ENCODE results near the gene MIPEP.
A peak's percentile ranks its signal among the peaks of the same experiment; 100 is the strongest.

Gene MIPEP

DNA sequence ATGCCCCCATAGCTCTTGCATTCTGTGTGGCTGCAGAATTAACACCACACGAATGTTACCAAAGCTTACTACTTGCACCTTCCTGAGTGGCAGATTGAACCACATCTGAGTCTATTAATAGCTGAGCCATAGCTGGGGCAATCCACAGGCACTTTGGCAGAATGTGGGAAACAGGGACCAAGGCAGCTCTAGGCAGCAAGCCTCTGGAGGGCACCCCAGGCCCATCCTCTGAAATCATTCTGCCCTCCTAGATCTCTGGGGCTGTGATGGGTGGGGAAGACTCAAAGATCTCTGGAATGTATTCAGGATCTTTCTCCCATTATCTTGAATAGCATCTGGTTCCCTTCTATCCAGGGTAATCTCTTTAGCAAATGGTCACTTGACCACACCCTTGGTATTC is 179.7 kb downstream of the MIPEP start:
- Histone ChIP-seq H3K27me3 (ENCODE audit: insufficient read depth, low read length) (no peaks in the 10 kb centered on the region), H3K4me3 (ENCODE audit: low read depth, low read length) (no peak overlapping the region), H3K23ac (ENCODE audit: low read length) (no peak overlapping the region), H3K4me2 (ENCODE audit: low read length) (no peak overlapping the region), H3K4ac (ENCODE audit: low read depth, low read length) (no peak overlapping the region), H3K4me1 (ENCODE audit: control insufficient read depth in 1 of 2, insufficient read depth in 2 of 2, low read length in 2 of 2) (no peaks in the 10 kb centered on the region), H2AFZ (ENCODE audit: insufficient read depth, low read length, poor library complexity) (no peak overlapping the region), H3K9me3 (ENCODE audit: insufficient read depth, low read depth, low read length) (peaks cover 2% of the 10 kb centered on the region), H3K9ac (ENCODE audit: low read length) (no peak overlapping the region), H4K12ac (ENCODE audit: low read depth, low read length) (no peak overlapping the region), H3K79me1 (ENCODE audit: low read length) (no peaks in the 10 kb centered on the region), H2BK120ac (ENCODE audit: insufficient read depth, low read length, poor library complexity) (no peak overlapping the region), H3K79me2 (ENCODE audit: control insufficient read depth, insufficient read depth, low read length, poor library complexity) (no peaks in the 10 kb centered on the region), H2AK5ac (ENCODE audit: low read length) (no peak overlapping the region), H4K91ac (ENCODE audit: low read depth, low read length) (no peak overlapping the region), H3K18ac (ENCODE audit: low read length) (no peak overlapping the region), H2BK5ac (ENCODE audit: low read depth, low read length, poor library complexity) (no peak overlapping the region), H4K8ac (ENCODE audit: low read depth, low read length) (no peak overlapping the region), H3K14ac (ENCODE audit: low read length) (no peak overlapping the region), H3K27ac (ENCODE audit: low read depth, low read length) (no peak overlapping the region), H3K36me3 (ENCODE audit: control insufficient read depth in 1 of 2, insufficient read depth in 2 of 2, low read length in 2 of 2) (no peaks in the 10 kb centered on the region), H2BK12ac (ENCODE audit: low read length) (no peak overlapping the region)
- no peak for DNase-seq
- WGBS (ENCODE audit: extremely low coverage, insufficient coverage, insufficient read length): no CpG with 5 or more reads among the region's 1 CpG

DNA sequence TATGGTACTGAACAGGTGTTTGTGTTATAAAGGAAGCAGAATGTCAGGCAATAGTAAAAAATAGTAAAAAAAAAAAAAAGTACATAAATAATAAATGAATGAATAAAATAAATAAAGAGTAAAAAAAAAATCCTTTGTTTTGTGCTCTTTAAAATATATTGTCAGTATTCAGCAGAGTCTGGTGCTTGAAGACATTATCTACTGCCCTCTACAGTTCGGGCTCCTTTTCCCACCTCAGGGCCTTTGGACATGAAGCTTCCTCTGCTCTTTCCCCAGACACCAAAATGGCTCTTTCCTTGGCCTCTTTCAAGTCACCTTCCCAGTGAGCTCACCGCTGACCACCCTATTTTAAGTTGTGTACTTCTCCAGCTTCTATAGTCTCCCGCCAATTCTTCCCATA is 181.5 kb downstream of the MIPEP start:
- H3K18ac ChIP-seq (ENCODE audit: low read length): no peak overlapping the region
- no peak overlapping the region for H2BK120ac ChIP-seq (ENCODE audit: insufficient read depth, low read length, poor library complexity)
- no peaks in the 10 kb centered on the region for H3K79me2 ChIP-seq (ENCODE audit: control insufficient read depth, insufficient read depth, low read length, poor library complexity)
- H3K14ac ChIP-seq (ENCODE audit: low read length): no peak overlapping the region
- no peaks in the 10 kb centered on the region for H3K27me3 ChIP-seq (ENCODE audit: insufficient read depth, low read length)
- no peak overlapping the region for H2AK5ac ChIP-seq (ENCODE audit: low read length)
- no peak overlapping the region for H3K4me3 ChIP-seq (ENCODE audit: low read depth, low read length)
- no peak overlapping the region for H4K91ac ChIP-seq (ENCODE audit: low read depth, low read length)
- H4K12ac ChIP-seq (ENCODE audit: low read depth, low read length): no peak overlapping the region
- no peak overlapping the region for H3K4me2 ChIP-seq (ENCODE audit: low read length)
- H3K4me1 ChIP-seq (ENCODE audit: control insufficient read depth in 1 of 2, insufficient read depth in 2 of 2, low read length in 2 of 2): no peaks in the 10 kb centered on the region
- no peaks in the 10 kb centered on the region for H3K36me3 ChIP-seq (ENCODE audit: control insufficient read depth in 1 of 2, insufficient read depth in 2 of 2, low read length in 2 of 2)
- H3K23ac ChIP-seq (ENCODE audit: low read length): no peak overlapping the region
- no peak overlapping the region for H3K4ac ChIP-seq (ENCODE audit: low read depth, low read length)
- WGBS (ENCODE audit: extremely low coverage, insufficient coverage, insufficient read length): no CpG with 5 or more reads among the region's 3 CpGs
- peaks cover 2% of the 10 kb centered on the region for H3K9me3 ChIP-seq (ENCODE audit: insufficient read depth, low read depth, low read length)
- H3K27ac ChIP-seq (ENCODE audit: low read depth, low read length): no peak overlapping the region
- H3K79me1 ChIP-seq (ENCODE audit: low read length): no peaks in the 10 kb centered on the region
- no peak overlapping the region for H2AFZ ChIP-seq (ENCODE audit: insufficient read depth, low read length, poor library complexity)
- H4K8ac ChIP-seq (ENCODE audit: low read depth, low read length): no peak overlapping the region
- no peak overlapping the region for H3K9ac ChIP-seq (ENCODE audit: low read length)
- DNase-seq: peak in 1 of 2 donors; percentile 45
- no peak overlapping the region for H2BK5ac ChIP-seq (ENCODE audit: low read depth, low read length, poor library complexity)
- H2BK12ac ChIP-seq (ENCODE audit: low read length): no peak overlapping the region

DNA sequence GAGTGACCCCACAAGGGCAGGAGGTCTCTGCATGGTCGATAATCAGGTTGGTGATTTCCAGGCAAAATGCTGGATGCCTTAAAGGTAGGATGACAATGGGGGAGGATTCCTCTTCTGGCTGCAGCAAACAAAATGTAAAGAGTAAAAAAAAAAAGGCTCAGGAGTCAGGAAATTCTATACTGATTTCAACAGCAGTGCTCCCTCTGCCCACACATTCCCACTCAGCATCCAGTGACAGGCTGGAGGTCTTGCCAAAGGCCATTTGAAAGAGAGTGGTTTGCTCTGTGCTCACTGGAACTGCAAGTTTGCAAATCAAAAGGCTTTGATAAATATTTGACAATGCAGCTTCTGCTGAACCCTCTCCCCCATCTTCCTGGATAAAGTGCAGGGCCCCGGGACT is 183.6 kb downstream of the MIPEP start:
- no peak overlapping the region for H4K12ac ChIP-seq (ENCODE audit: low read depth, low read length)
- H3K23ac ChIP-seq (ENCODE audit: low read length): no peak overlapping the region
- no peaks in the 10 kb centered on the region for H3K27me3 ChIP-seq (ENCODE audit: insufficient read depth, low read length)
- no peak overlapping the region for H3K9ac ChIP-seq (ENCODE audit: low read length)
- H3K79me2 ChIP-seq (ENCODE audit: control insufficient read depth, insufficient read depth, low read length, poor library complexity): no peaks in the 10 kb centered on the region
- no peak overlapping the region for H3K4me2 ChIP-seq (ENCODE audit: low read length)
- no peak overlapping the region for H2BK5ac ChIP-seq (ENCODE audit: low read depth, low read length, poor library complexity)
- H2BK12ac ChIP-seq (ENCODE audit: low read length): no peak overlapping the region
- H3K4ac ChIP-seq (ENCODE audit: low read depth, low read length): no peak overlapping the region
- no peak overlapping the region for H3K4me3 ChIP-seq (ENCODE audit: low read depth, low read length)
- H2AK5ac ChIP-seq (ENCODE audit: low read length): no peak overlapping the region
- no peaks in the 10 kb centered on the region for H3K79me1 ChIP-seq (ENCODE audit: low read length)
- H4K8ac ChIP-seq (ENCODE audit: low read depth, low read length): no peak overlapping the region
- no peak overlapping the region for H3K14ac ChIP-seq (ENCODE audit: low read length)
- H3K36me3 ChIP-seq (ENCODE audit: control insufficient read depth in 1 of 2, insufficient read depth in 2 of 2, low read length in 2 of 2): no peaks in the 10 kb centered on the region
- H3K27ac ChIP-seq (ENCODE audit: low read depth, low read length): no peak overlapping the region
- H4K91ac ChIP-seq (ENCODE audit: low read depth, low read length): no peak overlapping the region
- WGBS (ENCODE audit: extremely low coverage, insufficient coverage, insufficient read length): no CpG with 5 or more reads among the region's 2 CpGs
- H3K18ac ChIP-seq (ENCODE audit: low read length): no peak overlapping the region
- peaks cover 0 to 4% of the 10 kb centered on the region in 2 experiments for H3K4me1 ChIP-seq (ENCODE audit: control insufficient read depth in 1 of 2, insufficient read depth in 2 of 2, low read length in 2 of 2)
- no peak for DNase-seq
- H2AFZ ChIP-seq (ENCODE audit: insufficient read depth, low read length, poor library complexity): no peak overlapping the region
- no peaks in the 10 kb centered on the region for H3K9me3 ChIP-seq (ENCODE audit: insufficient read depth, low read depth, low read length)
- H2BK120ac ChIP-seq (ENCODE audit: insufficient read depth, low read length, poor library complexity): no peak overlapping the region

DNA sequence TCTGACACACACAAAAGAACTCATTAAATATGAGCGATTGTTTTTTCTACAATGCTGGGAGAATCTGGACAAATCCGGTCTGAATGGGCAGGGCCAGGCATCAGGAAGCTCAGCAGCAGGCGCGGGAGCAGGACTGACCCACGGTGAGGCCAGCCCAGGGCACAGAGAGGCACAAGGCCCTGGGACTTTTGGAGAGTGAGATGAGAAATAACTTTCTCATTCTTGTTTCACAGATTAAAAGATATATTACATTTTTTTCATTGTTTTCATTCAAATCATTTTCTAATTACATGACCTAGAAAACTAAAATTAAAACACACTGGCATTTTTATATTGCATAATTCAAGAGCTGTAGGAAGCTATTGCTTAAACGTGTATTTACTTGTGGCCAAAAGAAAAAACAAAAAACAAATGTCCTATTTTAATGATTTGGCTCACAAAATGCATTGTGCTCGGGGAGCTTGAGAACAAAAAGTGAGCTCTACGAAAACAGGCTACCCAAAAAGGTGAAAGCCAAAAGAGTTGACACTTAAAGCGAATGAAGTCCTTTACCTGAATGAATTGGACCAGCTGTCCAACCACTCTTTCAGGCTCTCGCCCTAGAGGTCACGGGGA is 185.8 kb downstream of the MIPEP start:
- H2BK120ac ChIP-seq (ENCODE audit: insufficient read depth, low read length, poor library complexity): no peak overlapping the region
- no peak overlapping the region for H3K27ac ChIP-seq (ENCODE audit: low read depth, low read length)
- H4K8ac ChIP-seq (ENCODE audit: low read depth, low read length): no peak overlapping the region
- no peak overlapping the region for H3K4me2 ChIP-seq (ENCODE audit: low read length)
- DNase-seq: peak in 1 of 2 donors; percentile 7
- no peak overlapping the region for H3K4me3 ChIP-seq (ENCODE audit: low read depth, low read length)
- H3K9me3 ChIP-seq (ENCODE audit: insufficient read depth, low read depth, low read length): no peaks in the 10 kb centered on the region
- no peak overlapping the region for H2BK12ac ChIP-seq (ENCODE audit: low read length)
- H3K79me2 ChIP-seq (ENCODE audit: control insufficient read depth, insufficient read depth, low read length, poor library complexity): no peaks in the 10 kb centered on the region
- no peaks in the 10 kb centered on the region for H3K27me3 ChIP-seq (ENCODE audit: insufficient read depth, low read length)
- H3K14ac ChIP-seq (ENCODE audit: low read length): no peak overlapping the region
- H4K91ac ChIP-seq (ENCODE audit: low read depth, low read length): no peak overlapping the region
- no peak overlapping the region for H2BK5ac ChIP-seq (ENCODE audit: low read depth, low read length, poor library complexity)
- no peak overlapping the region for H3K9ac ChIP-seq (ENCODE audit: low read length)
- H3K23ac ChIP-seq (ENCODE audit: low read length): no peak overlapping the region
- no peak overlapping the region for H3K18ac ChIP-seq (ENCODE audit: low read length)
- H3K4me1 ChIP-seq (ENCODE audit: control insufficient read depth in 1 of 2, insufficient read depth in 2 of 2, low read length in 2 of 2): peaks cover 0 to 4% of the 10 kb centered on the region in 2 experiments
- WGBS (ENCODE audit: extremely low coverage, insufficient coverage, insufficient read length): no CpG with 5 or more reads among the region's 11 CpGs
- H3K79me1 ChIP-seq (ENCODE audit: low read length): no peaks in the 10 kb centered on the region
- H4K12ac ChIP-seq (ENCODE audit: low read depth, low read length): no peak overlapping the region
- H2AK5ac ChIP-seq (ENCODE audit: low read length): no peak overlapping the region
- no peak overlapping the region for H3K4ac ChIP-seq (ENCODE audit: low read depth, low read length)
- no peak overlapping the region for H2AFZ ChIP-seq (ENCODE audit: insufficient read depth, low read length, poor library complexity)
- no peaks in the 10 kb centered on the region for H3K36me3 ChIP-seq (ENCODE audit: control insufficient read depth in 1 of 2, insufficient read depth in 2 of 2, low read length in 2 of 2)

Data from trophoblast cell (in vitro differentiated cells and primary cell).